Stimulated activated CD4-positive, alpha-beta T cell treated with anti-CD3 and anti-CD28 coated beads, Interleukin-2, amount 100 ng/mL, for 4 hours (primary cell): Measurements from ENCODE around the gene IFIT1B.
"Not testable (repeated sequence)": the region's sequence is repeated elsewhere in the genome, so short reads cannot be mapped to it uniquely, and the experiment has no call there.

Source experiments
- DNase-seq: peaks from one replicate; pipeline ENCODE4 v3.0.0-alpha.2; 2020; ENCODE audit warnings: low read depth

Gene IFIT1B

GRCh38 chr10:89377705-89378637 is at the start of gene IFIT1B:
IFIT1B (plus strand) TSS chr10:89378056; CDS start chr10:89378136, 80 bp downstream.
- DNase-seq, result no peak

- no peak for DNase-seq
Measured at GRCh38 chr10:89329151-89329550, 48.7 kb upstream of the IFIT1B start.

- DNase-seq, result not testable (repeated sequence)
Measured at GRCh38 chr10:89330014-89330413, 47.8 kb upstream of the IFIT1B start.

GRCh38 chr10:89330537-89331212 is 47.2 kb upstream of the IFIT1B start:
- no peak for DNase-seq

GRCh38 chr10:89331487-89332122 is 46.3 kb upstream of the IFIT1B start:
- DNase-seq, result not testable (repeated sequence)

GRCh38 chr10:89332123-89332633 is 45.7 kb upstream of the IFIT1B start:
- DNase-seq, result peak; percentile 32

- no peak for DNase-seq
Measured at GRCh38 chr10:89335226-89335625, 42.6 kb upstream of the IFIT1B start.

GRCh38 chr10:89336241-89336640 is 41.6 kb upstream of the IFIT1B start:
- no peak for DNase-seq

- peak; percentile 39 for DNase-seq
Measured at GRCh38 chr10:89337484-89337883, 40.4 kb upstream of the IFIT1B start.

- DNase-seq, result no peak
Measured at GRCh38 chr10:89338713-89339112, 39.1 kb upstream of the IFIT1B start.

- DNase-seq, result no peak
Measured at GRCh38 chr10:89339875-89340274, 38.0 kb upstream of the IFIT1B start.

- DNase-seq, result no peak
Measured at GRCh38 chr10:89341649-89342048, 36.2 kb upstream of the IFIT1B start.

- DNase-seq, result no peak
Measured at GRCh38 chr10:89342206-89342958, 35.5 kb upstream of the IFIT1B start.

GRCh38 chr10:89343089-89343767 is 34.6 kb upstream of the IFIT1B start:
- no peak for DNase-seq

- DNase-seq, result no peak
Measured at GRCh38 chr10:89344156-89344555, 33.7 kb upstream of the IFIT1B start.

- no peak for DNase-seq
Measured at GRCh38 chr10:89345367-89346000, 32.4 kb upstream of the IFIT1B start.

GRCh38 chr10:89346405-89347254 is 31.2 kb upstream of the IFIT1B start:
- no peak for DNase-seq

- DNase-seq, result no peak
Measured at GRCh38 chr10:89347701-89348457, 30.0 kb upstream of the IFIT1B start.

- no peak for DNase-seq
Measured at GRCh38 chr10:89348481-89348880, 29.4 kb upstream of the IFIT1B start.
